VCaP (cell line): ENCODE data around the gene SLC43A1.

Source experiments
- H3K27ac ChIP-seq: fragments of 450-650 bp; 2 replicates; pipeline ENCODE4 v1.5.1; 2017
- CTCF ChIP-seq: fragments of 450-650 bp; conservative IDR thresholded peaks from 2 replicates; pipeline ENCODE4 v1.5.1; 2017; ENCODE audit warnings: mild to moderate bottlenecking, moderate library complexity

Gene SLC43A1

GRCh38 chr11:57513452-57513795, 2.1 kb downstream of the SLC43A1 start:
- H3K27ac ChIP-seq: no peak overlapping the region
- no peak for TF ChIP-seq CTCF

- no peak overlapping the region for H3K27ac ChIP-seq
These were observed 2.7 kb downstream of the SLC43A1 start for GRCh38 chr11:57512646-57513451.

DNA sequence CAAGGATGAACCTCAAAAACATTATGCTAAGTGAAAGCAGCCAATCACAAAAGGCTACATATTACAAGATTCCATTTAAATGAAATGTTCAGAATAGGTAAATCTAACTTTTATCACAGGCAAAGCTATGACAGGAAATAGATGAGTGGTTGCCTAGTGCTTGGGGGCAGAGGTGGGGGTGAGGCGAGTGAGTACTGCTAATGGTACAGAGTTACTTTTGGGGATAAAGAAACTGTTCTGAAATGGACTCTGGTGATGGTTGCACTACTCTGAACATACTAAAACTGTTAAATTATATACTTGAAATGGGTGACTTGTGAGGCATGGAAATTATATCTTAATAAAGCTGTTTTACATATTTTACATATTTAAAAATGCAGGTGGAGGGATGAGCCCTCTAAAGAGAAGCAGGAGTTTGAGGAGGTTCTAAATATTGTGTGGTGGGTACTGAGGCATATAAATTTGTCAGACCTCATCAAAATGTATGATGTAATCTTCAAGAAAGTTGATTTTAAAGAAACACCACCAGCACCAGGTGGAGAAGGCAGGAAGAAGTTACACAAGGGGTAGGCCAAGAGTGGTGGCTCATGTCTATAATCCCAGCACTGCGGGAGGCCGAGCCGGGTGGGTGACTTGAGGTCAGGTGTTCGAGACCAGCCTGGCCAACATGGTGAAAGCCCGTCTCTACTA, 3.6 kb downstream of the SLC43A1 start:
- no peak for TF ChIP-seq CTCF
- H3K27ac ChIP-seq: no peak overlapping the region

More at GRCh38 chr11:57512646-57513451, 2.7 kb downstream of the SLC43A1 start:
- TF ChIP-seq CTCF: no peak

GRCh38 chr11:57508341-57509170, 6.9 kb downstream of the SLC43A1 start:
- no peak overlapping the region for H3K27ac ChIP-seq
- no peak for TF ChIP-seq CTCF

DNA sequence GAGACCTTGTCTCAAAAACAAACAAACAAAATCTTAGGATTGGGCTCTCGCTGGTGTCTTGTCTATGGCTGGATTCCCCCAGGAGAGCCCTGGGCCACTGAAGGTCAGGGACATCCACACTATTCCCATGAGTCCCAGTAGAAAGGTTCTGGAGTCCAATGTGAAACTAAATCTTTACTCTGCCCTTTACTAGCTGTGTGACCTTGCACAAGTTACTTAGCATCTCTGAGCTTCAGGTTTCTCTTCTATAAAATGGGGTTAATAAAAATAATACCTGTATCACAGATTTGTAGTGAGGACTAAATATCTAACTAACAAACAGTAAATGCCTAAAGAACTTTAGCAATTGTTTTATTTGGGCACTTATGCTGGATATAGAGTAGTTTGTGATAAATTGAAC, 9.0 kb downstream of the SLC43A1 start:
- no peak for TF ChIP-seq CTCF

DNA sequence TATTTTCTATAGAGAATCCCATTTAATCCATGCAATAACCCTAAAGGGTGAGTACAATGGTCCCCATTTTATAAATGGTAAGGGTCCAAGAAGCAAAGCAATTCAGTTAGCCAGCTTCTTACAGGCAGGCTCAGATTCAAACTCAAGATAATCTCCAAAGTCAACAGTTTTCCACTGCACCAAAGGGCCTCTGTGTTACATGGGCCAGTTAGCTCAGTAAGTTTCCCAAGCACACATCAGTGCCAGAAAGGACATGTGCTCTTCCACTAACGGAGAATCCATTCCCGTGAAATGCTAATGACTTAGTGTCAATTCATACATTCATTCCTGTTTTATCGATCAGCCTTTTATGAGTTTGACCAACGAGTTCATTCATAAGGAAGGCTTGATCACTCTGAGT, 11.0 kb downstream of the SLC43A1 start:
- peak overlapping the region; percentile 82; the same call in 1 of the 2 replicates for H3K27ac ChIP-seq
- TF ChIP-seq CTCF: no peak

More for the DNA sequence above, 9.0 kb downstream of the SLC43A1 start:
- no peak overlapping the region for H3K27ac ChIP-seq

DNA sequence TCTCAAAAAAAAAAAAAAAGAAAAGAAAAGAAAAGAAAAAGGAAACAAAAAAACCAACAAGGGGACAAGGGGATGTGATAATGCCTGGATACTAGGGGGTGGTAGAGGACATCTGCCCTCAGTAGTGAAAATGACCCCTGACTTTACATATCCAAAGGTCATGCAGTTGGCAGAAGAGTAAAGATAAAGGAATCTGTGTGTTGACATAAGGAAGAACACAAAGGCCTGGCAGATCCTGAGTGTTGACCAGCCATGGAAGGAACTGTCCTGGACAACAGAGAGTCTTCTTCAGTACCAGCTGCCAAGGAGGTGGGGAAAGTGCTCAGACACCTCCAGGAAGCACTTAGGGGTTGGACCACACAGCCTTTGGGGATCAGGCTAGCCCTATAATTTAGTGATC, 12.6 kb downstream of the SLC43A1 start:
- H3K27ac ChIP-seq: peak overlapping the region; percentile 82
- no peak for TF ChIP-seq CTCF
